Nephron (organoid): Measurements from ENCODE around the gene GLRA3.

Source experiments
- H3K27ac Mint-ChIP-seq, 3 experiments: 2 replicates each; pipeline ENCODE4 v1.8.0; 2020; ENCODE audit warnings: mixed read lengths in 3 of 3, mild to moderate bottlenecking in 2 of 3, moderate library complexity in 1 of 3
- H3K27me3 Mint-ChIP-seq: 2 replicates; pipeline ENCODE4 v1.8.0; 2021; ENCODE audit warnings: low read depth, mild to moderate bottlenecking, moderate library complexity, mixed read lengths
- H3K36me3 Mint-ChIP-seq: 2 replicates; pipeline ENCODE4 v1.8.0; 2020; ENCODE audit warnings: low read depth, mixed read lengths
- H3K4me1 Mint-ChIP-seq: 2 replicates; pipeline ENCODE4 v1.8.0; 2020; ENCODE audit warnings: mixed read lengths
- H3K4me3 Mint-ChIP-seq, 3 experiments: 2 replicates each; pipeline ENCODE4 v1.8.0; 2020; ENCODE audit warnings: mild to moderate bottlenecking in 3 of 3, mixed read lengths in 3 of 3, moderate library complexity in 2 of 3
- H3K9me3 Mint-ChIP-seq: 2 replicates; pipeline ENCODE4 v1.8.0; 2020; ENCODE audit warnings: mixed read lengths
- CTCF ChIP-seq, 3 experiments: fragments of 200-600 bp; sonication (generic); IDR thresholded peaks; one replicate each; pipeline ENCODE4 v1.5.0; 2021; ENCODE audit warnings: antibody characterized with exemption in 3 of 3; ENCODE audit not compliant: unreplicated experiment in 3 of 3

The GLRA3 gene

GRCh38 chr4:174665799-174666198 lies 163.2 kb downstream of the GLRA3 start:
- no peak for TF ChIP-seq CTCF (IDR thresholded peaks at IDR 0.05; ENCODE audit: unreplicated experiment in 3 of 3)
- Mint-ChIP-seq H3K9me3 (no peaks in the 10 kb centered on the region), H3K4me1 (no peaks in the 10 kb centered on the region), H3K27me3 (no peaks in the 10 kb centered on the region), H3K27ac (no peak overlapping the region), H3K36me3 (no peaks in the 10 kb centered on the region), H3K4me3 (no peak overlapping the region)

- no peaks in the 10 kb centered on the region for H3K9me3 Mint-ChIP-seq
- no peak overlapping the region for H3K27ac Mint-ChIP-seq
- H3K4me1 Mint-ChIP-seq = no peaks in the 10 kb centered on the region
- no peaks in the 10 kb centered on the region for H3K36me3 Mint-ChIP-seq
- H3K27me3 Mint-ChIP-seq = no peaks in the 10 kb centered on the region
- H3K4me3 Mint-ChIP-seq = no peak overlapping the region
- no peak for TF ChIP-seq CTCF (IDR thresholded peaks at IDR 0.05; ENCODE audit: unreplicated experiment in 3 of 3)
Measured at GRCh38 chr4:174663216-174663615, 165.8 kb downstream of the GLRA3 start.

- no peaks in the 10 kb centered on the region for H3K36me3 Mint-ChIP-seq
- no peaks in the 10 kb centered on the region for H3K9me3 Mint-ChIP-seq
- H3K27ac Mint-ChIP-seq = no peak overlapping the region
- no peaks in the 10 kb centered on the region for H3K4me1 Mint-ChIP-seq
- no peak for TF ChIP-seq CTCF (IDR thresholded peaks at IDR 0.05; ENCODE audit: unreplicated experiment in 3 of 3)
- H3K4me3 Mint-ChIP-seq = no peak overlapping the region
- H3K27me3 Mint-ChIP-seq = peaks cover 4% of the 10 kb centered on the region
Measured at GRCh38 chr4:174658246-174658645, 170.8 kb downstream of the GLRA3 start.

GRCh38 chr4:174657472-174657871 lies 171.6 kb downstream of the GLRA3 start:
- Mint-ChIP-seq H3K4me1 (no peaks in the 10 kb centered on the region), H3K27me3 (peaks cover 4% of the 10 kb centered on the region), H3K36me3 (no peaks in the 10 kb centered on the region), H3K27ac (no peak overlapping the region), H3K4me3 (no peak overlapping the region), H3K9me3 (no peaks in the 10 kb centered on the region)
- TF ChIP-seq CTCF (IDR thresholded peaks at IDR 0.05; ENCODE audit: unreplicated experiment in 3 of 3) = no peak

- Mint-ChIP-seq H3K4me3 (no peak overlapping the region), H3K9me3 (no peaks in the 10 kb centered on the region), H3K36me3 (no peaks in the 10 kb centered on the region), H3K27me3 (peaks cover 4% of the 10 kb centered on the region), H3K27ac (no peak overlapping the region), H3K4me1 (no peaks in the 10 kb centered on the region)
- no peak for TF ChIP-seq CTCF (IDR thresholded peaks at IDR 0.05; ENCODE audit: unreplicated experiment in 3 of 3)
Measured at GRCh38 chr4:174654634-174655033, 174.4 kb downstream of the GLRA3 start.

GRCh38 chr4:174650711-174651355 lies 178.2 kb downstream of the GLRA3 start:
- H3K4me3 Mint-ChIP-seq = no peak overlapping the region
- no peak for TF ChIP-seq CTCF (IDR thresholded peaks at IDR 0.05; ENCODE audit: unreplicated experiment in 3 of 3)
- H3K9me3 Mint-ChIP-seq = no peaks in the 10 kb centered on the region
- no peaks in the 10 kb centered on the region for H3K4me1 Mint-ChIP-seq
- H3K27ac Mint-ChIP-seq = no peak overlapping the region
- H3K27me3 Mint-ChIP-seq = peaks cover 3% of the 10 kb centered on the region
- H3K36me3 Mint-ChIP-seq = no peaks in the 10 kb centered on the region
